GM21515 (cell line): ENCODE data around the gene SCAP.

Experiments used
- ATAC-seq: cut with Tn5 transposase; IDR thresholded peaks from one replicate; pipeline ENCODE4 v1.9.1; 2021; ENCODE audit not compliant: unreplicated experiment

Gene SCAP

GRCh38 chr3:47404431-47404876 is 71.3 kb downstream of the SCAP start:
- ATAC-seq, result no peak

- ATAC-seq, result no peak
Measured at GRCh38 chr3:47399531-47400270, 76.0 kb downstream of the SCAP start.

DNA sequence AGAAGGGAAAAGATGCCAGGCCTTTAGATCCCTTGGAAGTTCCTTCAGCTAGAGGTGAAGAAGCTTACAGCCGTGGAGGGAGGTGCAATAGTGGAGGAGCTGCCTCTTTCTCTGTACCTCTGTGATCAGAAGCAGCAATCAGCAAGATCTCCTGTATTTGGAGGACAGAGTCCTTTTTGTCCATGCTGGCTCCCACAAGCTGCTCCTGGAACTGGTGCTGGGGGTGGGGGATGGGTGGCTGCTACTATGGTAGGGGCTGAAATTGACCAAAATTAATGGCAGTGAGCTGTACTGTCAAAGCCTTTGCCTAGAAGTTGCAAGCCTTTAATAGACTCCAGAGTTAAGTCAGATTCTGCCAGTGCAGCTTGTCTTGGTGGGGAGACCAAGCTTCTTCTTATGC is 76.7 kb downstream of the SCAP start:
- ATAC-seq, result no peak

DNA sequence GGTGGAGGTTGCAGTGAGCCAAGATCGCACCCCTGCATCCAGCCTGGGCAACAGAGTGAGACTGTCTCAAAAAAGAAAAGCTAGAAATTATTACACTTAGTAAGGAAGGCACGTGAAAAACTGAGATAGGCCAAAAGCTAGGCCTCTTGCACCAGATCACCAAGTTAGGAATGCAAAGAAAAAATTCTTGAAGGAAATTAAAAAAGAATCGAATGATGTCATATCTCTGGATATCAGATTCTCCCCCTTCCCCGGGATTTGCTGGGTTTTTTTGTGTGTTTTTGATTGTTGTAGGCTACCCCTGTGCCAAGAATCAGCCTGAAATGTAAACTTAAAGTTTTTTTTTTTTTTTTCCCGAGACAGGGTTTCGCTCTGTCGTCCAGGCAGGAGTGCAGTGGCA is 77.5 kb downstream of the SCAP start:
- ATAC-seq, result no peak

GRCh38 chr3:47394881-47395280 is 80.9 kb downstream of the SCAP start:
- no peak for ATAC-seq

- no peak for ATAC-seq
Measured at GRCh38 chr3:47394140-47394870, 81.4 kb downstream of the SCAP start.

- no peak for ATAC-seq
Measured at GRCh38 chr3:47392933-47393332, 82.8 kb downstream of the SCAP start.

- ATAC-seq, result no peak
Measured at GRCh38 chr3:47385796-47386195, 89.9 kb downstream of the SCAP start.

DNA sequence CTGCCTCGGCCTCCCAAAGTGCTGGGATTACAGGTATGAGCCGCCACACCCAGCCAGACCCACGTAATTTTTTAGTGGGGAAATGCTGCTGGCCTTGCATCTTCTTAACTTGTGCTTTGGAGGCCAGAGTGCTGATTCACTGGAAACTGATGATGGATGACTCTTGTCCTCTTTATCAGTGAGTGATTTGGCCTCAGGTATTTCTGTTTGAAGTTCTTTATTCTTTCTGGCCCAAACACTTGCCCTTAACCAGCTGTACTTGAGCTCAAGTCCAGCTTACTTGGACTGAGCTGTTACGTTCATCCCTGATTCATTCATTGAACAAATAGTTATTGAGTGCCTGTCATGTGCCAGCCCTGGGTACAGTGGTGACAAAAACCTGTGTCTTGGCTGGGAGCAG is 90.7 kb downstream of the SCAP start:
- no peak for ATAC-seq

- no peak for ATAC-seq
Measured at GRCh38 chr3:47384425-47384824, 91.3 kb downstream of the SCAP start.

- ATAC-seq, result peak; percentile 65
Measured at GRCh38 chr3:47381317-47382157, 94.2 kb downstream of the SCAP start.

- ATAC-seq, result peak; percentile 68
Measured at GRCh38 chr3:47380601-47381316, 95.0 kb downstream of the SCAP start, which contains the start of gene PTPN23. PTPN23 (plus strand) TSS chr3:47381021; CDS start chr3:47381097, 76 bp downstream.

- peak; percentile 11 for ATAC-seq
Measured at GRCh38 chr3:47380026-47380600, 95.6 kb downstream of the SCAP start.

- ATAC-seq, result no peak
Measured at GRCh38 chr3:47379411-47379899, 96.3 kb downstream of the SCAP start.

- ATAC-seq, result no peak
Measured at GRCh38 chr3:47378869-47379268, 96.9 kb downstream of the SCAP start.

DNA sequence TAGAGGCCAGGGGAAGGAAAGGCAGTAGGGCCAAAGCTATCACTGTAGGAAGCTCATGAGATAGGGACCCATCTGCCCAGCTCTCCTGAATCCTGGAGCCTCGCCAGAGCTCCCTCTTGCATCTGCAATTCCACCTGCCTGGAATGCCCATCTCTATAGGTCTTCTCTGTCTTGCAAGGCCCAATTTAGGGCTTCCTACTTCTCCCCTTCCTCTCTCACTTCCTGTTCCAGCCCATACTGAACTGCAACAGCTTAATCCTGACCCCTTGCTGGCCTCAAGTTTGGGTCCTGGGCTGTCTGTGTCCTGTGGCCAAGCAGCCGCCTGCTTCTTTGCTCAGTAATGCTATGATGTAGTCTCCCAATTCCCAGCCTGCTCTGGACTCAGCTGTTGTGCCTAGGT is 98.6 kb downstream of the SCAP start:
- ATAC-seq, result no peak

DNA sequence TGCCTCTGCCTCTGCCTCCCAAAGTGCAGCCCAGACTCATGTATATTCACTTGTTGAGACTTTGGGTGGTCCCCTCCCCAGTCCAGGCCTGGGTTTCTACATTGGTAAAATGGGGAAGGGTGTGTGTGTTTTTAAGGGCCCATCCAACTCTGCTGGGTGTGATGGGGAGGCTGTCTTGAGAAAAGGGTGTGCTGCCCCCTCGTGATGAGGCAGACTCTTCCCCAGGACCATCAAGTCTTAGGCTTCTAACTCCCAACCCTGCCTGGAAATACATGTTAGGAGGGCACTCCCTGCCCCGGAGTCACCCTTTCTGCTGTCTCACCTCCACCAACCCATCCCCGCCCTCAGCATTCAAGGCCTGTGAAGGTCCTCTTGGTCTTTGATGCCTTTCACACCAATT is 99.3 kb downstream of the SCAP start:
- no peak for ATAC-seq

DNA sequence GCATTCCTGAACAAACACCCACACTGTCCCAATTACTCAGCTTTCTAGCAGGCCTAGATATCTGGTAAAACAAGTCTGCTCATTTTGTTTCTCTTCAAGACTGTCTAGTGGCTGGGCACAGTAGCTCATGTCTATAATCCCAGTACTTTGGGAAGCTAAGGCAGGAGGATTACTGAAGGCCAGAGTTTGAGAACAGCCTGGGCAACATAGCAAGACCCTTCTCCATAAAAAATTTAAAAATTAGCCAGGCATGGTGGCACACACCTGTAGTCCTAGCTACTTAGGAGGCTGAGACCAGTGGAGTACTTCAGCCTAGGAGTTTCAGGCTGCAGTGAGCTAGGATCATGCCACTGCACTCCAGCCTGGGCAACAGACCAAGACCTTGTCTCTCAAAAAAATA is 101.2 kb downstream of the SCAP start:
- ATAC-seq, result no peak

GRCh38 chr3:47370887-47371697 is 104.6 kb downstream of the SCAP start:
- ATAC-seq, result no peak
